ENCODE data around the gene ALDH7A1.
"Not testable (repeated sequence)": the region's sequence is repeated elsewhere in the genome, so short reads cannot be mapped to it uniquely, and the experiment has no call there.

The ALDH7A1 gene

GRCh38 chr5:126594748-126595485, at the start of gene ALDH7A1:
TSS of gene ALDH7A1 (minus strand) at chr5:126595219. CDS start at chr5:126595198, 21 bp downstream.
- peak; percentile 96 for DNase-seq (ENCODE audit: low spot score)

GRCh38 chr5:126641387-126641786, 46.4 kb upstream of the ALDH7A1 start:
- DNase-seq (ENCODE audit: low spot score), result no peak

DNA sequence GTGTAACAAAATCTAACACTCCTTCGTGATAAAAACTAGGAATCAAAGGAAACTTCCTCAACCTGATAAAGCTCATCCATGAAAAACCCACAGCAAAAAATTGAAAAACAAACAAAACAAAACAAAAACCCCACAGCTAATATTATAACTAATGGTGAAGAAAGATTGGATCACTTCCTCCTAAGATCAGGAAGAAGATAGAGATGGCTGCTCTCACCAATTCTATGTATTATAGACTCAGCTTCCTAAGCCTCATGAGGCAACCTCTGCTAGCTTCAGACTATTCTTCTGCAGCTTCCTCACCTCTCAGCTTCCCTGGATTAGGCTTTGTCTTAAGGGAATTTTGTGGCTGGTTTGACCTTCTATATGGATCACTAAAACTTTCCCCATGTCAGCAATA, 45.8 kb upstream of the ALDH7A1 start:
- DNase-seq (ENCODE audit: low spot score), result no peak

DNA sequence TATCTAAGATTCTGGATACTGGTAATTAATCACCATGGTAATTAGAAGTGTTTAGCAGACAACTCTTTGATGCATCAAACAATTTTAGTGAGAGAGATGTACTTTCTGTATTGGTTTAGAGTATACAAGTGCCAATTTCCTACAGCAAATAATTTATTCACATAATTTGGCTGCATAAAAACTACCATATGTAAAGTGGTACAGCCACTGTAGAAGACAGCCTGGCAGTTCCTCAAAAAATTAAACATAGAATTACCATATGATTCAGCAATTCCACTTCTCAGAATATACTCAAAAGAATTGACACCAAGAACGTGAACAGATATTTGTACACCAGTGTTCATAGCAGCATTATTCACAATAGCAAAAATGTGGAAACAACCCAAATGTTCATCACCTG, 41.9 kb upstream of the ALDH7A1 start:
- no peak for DNase-seq (ENCODE audit: low spot score)

DNA sequence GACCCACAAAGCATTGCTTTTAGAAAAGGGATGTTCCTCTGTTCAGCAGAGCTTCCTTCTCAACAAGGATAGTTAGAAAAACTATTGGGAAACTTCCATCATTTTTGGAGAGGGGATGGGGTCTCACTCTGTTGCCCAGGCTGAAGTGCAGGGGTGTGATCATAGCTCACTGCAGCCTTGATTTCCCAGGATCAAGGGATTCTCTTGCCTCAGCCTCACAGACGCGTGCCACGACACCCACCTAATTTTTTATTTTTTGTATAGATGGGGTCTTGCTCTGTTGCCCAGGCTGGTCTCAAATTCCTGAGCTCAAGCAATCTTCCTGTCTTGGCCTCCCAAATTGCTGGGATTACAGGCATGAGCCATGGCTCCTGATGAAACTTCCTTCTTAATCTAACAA, 40.6 kb upstream of the ALDH7A1 start:
- DNase-seq (ENCODE audit: low spot score), result no peak

DNA sequence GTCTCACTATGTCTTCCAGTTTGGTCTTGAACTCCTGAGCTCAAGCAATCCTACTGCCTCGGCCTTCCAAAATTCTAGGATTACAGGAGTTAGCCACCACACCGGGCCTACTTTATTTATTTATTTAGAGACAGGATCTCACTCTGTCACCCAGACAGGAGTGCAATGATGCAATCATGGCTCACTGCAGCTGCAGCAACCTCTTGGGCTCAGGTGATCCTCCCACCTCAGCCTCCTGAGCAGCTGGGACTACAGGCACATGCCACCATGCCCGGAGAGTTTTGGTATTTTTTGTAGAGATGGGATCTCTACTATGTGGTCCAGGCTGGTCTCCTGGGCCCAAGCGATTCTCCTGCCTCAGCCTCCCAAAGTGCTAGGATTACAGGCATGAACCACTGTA, 38.5 kb upstream of the ALDH7A1 start:
- DNase-seq (ENCODE audit: low spot score), result no peak

- no peak for DNase-seq (ENCODE audit: low spot score)
Measured at GRCh38 chr5:126631920-126632319, 36.9 kb upstream of the ALDH7A1 start.

- no peak for DNase-seq (ENCODE audit: low spot score)
Measured at GRCh38 chr5:126628102-126628501, 33.1 kb upstream of the ALDH7A1 start.

GRCh38 chr5:126624534-126624933, 29.5 kb upstream of the ALDH7A1 start:
- no peak for DNase-seq (ENCODE audit: low spot score)

GRCh38 chr5:126619781-126620180, 24.8 kb upstream of the ALDH7A1 start:
- no peak for DNase-seq (ENCODE audit: low spot score)

GRCh38 chr5:126617603-126618002, 22.6 kb upstream of the ALDH7A1 start:
- DNase-seq (ENCODE audit: low spot score), result not testable (repeated sequence)

- DNase-seq (ENCODE audit: low spot score), result no peak
Measured at GRCh38 chr5:126615286-126615685, 20.3 kb upstream of the ALDH7A1 start.

GRCh38 chr5:126613941-126614592, 19.0 kb upstream of the ALDH7A1 start:
- DNase-seq (ENCODE audit: low spot score), result no peak

DNA sequence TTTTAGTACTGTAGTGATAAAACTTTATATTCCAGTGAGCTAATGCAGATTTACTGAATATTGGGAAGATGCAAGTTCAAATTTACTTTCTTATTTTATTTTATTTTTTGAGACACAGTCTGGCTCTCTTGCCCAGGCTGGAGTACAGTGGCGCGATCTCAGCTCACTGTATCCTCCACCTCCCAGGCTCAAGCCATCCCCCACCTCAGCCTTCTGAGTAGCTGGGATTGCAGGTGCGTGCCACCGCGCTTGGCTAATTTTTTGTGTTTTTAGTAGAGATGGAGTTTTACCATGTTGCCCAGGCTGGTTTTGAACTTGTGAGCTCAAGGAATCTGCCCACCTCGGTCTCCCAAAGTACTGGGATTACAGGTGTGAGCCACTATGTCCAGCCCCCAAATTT, 15.6 kb upstream of the ALDH7A1 start:
- DNase-seq (ENCODE audit: low spot score), result no peak

DNA sequence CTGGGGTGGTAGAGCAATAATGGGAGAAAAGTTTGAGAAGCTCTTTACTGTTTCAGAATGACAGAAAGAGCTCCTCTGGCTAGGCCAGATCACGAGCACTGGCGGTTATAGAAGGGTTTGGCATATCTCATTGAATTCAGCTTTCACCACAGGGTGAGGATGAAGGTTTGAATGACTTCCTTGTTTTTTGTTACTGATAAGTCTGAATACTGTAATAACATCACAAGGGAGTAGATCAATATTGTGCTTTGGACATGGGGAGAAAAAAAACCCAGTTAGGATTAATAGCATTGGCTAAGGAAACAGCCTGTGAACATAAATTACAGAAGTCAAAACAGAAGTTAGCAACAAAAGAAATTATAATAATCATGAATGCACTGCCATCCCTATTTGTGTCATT, 15.1 kb upstream of the ALDH7A1 start:
- no peak for DNase-seq (ENCODE audit: low spot score)

- DNase-seq (ENCODE audit: low spot score), result no peak
Measured at GRCh38 chr5:126605525-126605924, 10.5 kb upstream of the ALDH7A1 start.

DNA sequence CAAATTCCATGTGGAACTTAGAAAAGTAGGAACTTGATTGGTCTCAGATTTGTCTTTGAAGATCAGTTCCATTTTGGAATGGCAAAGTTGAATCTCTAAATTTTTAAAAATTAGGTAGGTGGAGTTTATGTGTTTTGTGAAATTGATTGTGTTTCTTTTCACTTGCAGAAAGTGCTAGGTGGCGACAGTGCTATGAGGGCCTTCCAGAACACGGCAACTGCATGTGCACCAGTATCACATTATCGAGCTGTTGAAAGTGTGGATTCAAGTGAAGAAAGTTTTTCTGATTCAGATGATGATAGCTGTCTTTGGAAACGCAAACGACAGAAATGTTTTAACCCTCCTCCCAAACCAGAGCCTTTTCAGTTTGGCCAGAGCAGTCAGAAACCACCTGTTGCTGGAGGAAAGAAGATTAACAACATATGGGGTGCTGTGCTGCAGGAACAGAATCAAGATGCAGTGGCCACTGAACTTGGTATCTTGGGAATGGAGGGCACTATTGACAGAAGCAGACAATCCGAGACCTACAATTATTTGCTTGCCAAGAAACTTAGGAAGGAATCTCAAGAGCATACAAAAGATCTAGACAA, 8.5 kb upstream of the ALDH7A1 start:
- no peak for DNase-seq (ENCODE audit: low spot score)

GRCh38 chr5:126600631-126601511, 5.9 kb upstream of the ALDH7A1 start, which contains the start of gene PHAX:
TSS of gene PHAX (plus strand) at chr5:126600947. CDS start at chr5:126600963, 16 bp downstream.
- DNase-seq (ENCODE audit: low spot score), result peak; percentile 93

DNA sequence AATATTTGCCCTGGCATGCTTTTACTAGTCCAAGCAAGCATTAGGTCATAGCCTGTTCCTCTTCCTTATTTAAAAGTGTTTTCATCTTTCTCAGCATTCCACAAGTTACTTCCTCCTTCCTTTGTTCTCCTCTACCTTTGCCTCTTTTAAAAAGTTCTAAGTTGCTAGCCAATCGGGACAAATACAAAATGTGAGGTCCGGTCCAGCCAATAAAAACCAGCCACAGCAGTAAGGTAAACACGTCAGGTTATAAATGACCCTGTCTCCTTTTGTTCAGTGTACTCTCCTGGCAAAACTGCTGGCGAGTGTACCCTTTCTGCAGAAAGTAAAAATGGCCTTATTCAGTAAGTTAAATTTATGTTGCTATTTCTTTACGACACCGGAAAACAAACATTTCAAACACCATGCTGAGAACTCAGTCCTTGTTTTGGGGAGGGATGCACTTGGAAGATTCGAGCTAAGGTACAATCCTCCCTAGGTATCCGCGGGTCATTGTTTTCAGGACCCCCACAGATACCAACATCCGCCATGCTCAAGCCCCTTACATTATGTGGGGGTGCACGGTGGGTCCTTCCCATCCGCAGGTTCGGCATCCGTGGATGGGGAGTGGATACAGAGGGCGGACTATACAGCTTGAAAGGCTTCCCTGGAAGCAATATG, 5.1 kb upstream of the ALDH7A1 start:
- not testable (repeated sequence) for DNase-seq (ENCODE audit: low spot score)

- DNase-seq (ENCODE audit: low spot score), result no peak
Measured at GRCh38 chr5:126599499-126599898, 4.5 kb upstream of the ALDH7A1 start.

GRCh38 chr5:126597156-126597555, 2.1 kb upstream of the ALDH7A1 start:
- DNase-seq (ENCODE audit: low spot score), result no peak

Measured in D341Med (cell line).